ENCODE results near the gene UGCG.

UGCG gene

GRCh38 chr9:111904891-111905291, 8.3 kb downstream of the UGCG start:
- TF ChIP-seq CTCF (IDR thresholded peaks at IDR 0.05; ENCODE audit: low read depth, low read length, missing control alignments): no peak
- no peak overlapping the region for H3K4me3 ChIP-seq (ENCODE audit: low read depth, low read length)
- no peak for DNase-seq (ENCODE audit: low read depth)
- in situ Hi-C loops (cut with HindIII; ENCODE audit: low sequenced_read_pairs): no loop called here

- no peak overlapping the region for H3K4me3 ChIP-seq (ENCODE audit: low read depth, low read length)
- no peak for TF ChIP-seq CTCF (IDR thresholded peaks at IDR 0.05; ENCODE audit: low read depth, low read length, missing control alignments)
- in situ Hi-C loops (cut with HindIII; ENCODE audit: low sequenced_read_pairs): no loop called here
- DNase-seq (ENCODE audit: low read depth): no peak
Measured at GRCh38 chr9:111907147-111907546, 10.5 kb downstream of the UGCG start.

GRCh38 chr9:111909444-111909843, 12.8 kb downstream of the UGCG start:
- TF ChIP-seq CTCF (IDR thresholded peaks at IDR 0.05; ENCODE audit: low read depth, low read length, missing control alignments): no peak
- in situ Hi-C loops (cut with HindIII; ENCODE audit: low sequenced_read_pairs): no loop called here
- DNase-seq (ENCODE audit: low read depth): no peak
- no peak overlapping the region for H3K4me3 ChIP-seq (ENCODE audit: low read depth, low read length)

GRCh38 chr9:111910428-111910827, 13.8 kb downstream of the UGCG start:
- H3K4me3 ChIP-seq (ENCODE audit: low read depth, low read length): no peak overlapping the region
- no peak for DNase-seq (ENCODE audit: low read depth)
- in situ Hi-C loops (cut with HindIII; ENCODE audit: low sequenced_read_pairs): no loop called here
- no peak for TF ChIP-seq CTCF (IDR thresholded peaks at IDR 0.05; ENCODE audit: low read depth, low read length, missing control alignments)

- TF ChIP-seq CTCF (IDR thresholded peaks at IDR 0.05; ENCODE audit: low read depth, low read length, missing control alignments): no peak
- no peak for DNase-seq (ENCODE audit: low read depth)
- in situ Hi-C loops (cut with HindIII; ENCODE audit: low sequenced_read_pairs): no loop called here
- no peak overlapping the region for H3K4me3 ChIP-seq (ENCODE audit: low read depth, low read length)
Measured at GRCh38 chr9:111913159-111913558, 16.5 kb downstream of the UGCG start.

- TF ChIP-seq CTCF (IDR thresholded peaks at IDR 0.05; ENCODE audit: low read depth, low read length, missing control alignments): no peak
- H3K4me3 ChIP-seq (ENCODE audit: low read depth, low read length): no peak overlapping the region
- in situ Hi-C loops (cut with HindIII; ENCODE audit: low sequenced_read_pairs): no loop called here
- no peak for DNase-seq (ENCODE audit: low read depth)
Measured at GRCh38 chr9:111914749-111915424, 18.3 kb downstream of the UGCG start.
